HepG2 (cell line): ENCODE measurements around the gene ENTREP3. TPM values are rescaled to one million over a fixed set of nuclear protein-coding genes. Genes with fewer than 3 reads are reported as not detected.
A peak's percentile ranks its signal among the peaks of the same experiment; 100 is the strongest.

ENCODE experiments used
- BHLHE40 ChIP-seq: IDR thresholded peaks from 2 replicates; pipeline ENCODE4 v1.6.1; 2011; ENCODE audit warnings: low read length, improper control_type of control experiment
- CREB1 ChIP-seq, 2 experiments: fragments of 450-650 bp in 1 of 2; IDR thresholded peaks; 2 replicates each; pipeline ENCODE4 v1.6.1; 2016 to 2017; ENCODE audit warnings: control low read depth in 1 of 2, mild to moderate bottlenecking in 1 of 2, missing compliant biosample characterization in 1 of 2, missing genetic modification characterization in 1 of 2
- GMEB1 ChIP-seq: sonication (generic); formaldehyde crosslinking; IDR thresholded peaks from 2 replicates; pipeline ENCODE4 v1.5.1; 2020; ENCODE audit warnings: missing genetic modification reagents, mild to moderate bottlenecking, borderline replicate concordance
- GPN1 ChIP-seq: sonication (generic); formaldehyde crosslinking; IDR thresholded peaks from 2 replicates; pipeline ENCODE4 v1.5.1; 2020; ENCODE audit warnings: missing genetic modification reagents, borderline replicate concordance
- HMG20A ChIP-seq: IDR thresholded peaks from 2 replicates; pipeline ENCODE4 v1.6.1; 2016; ENCODE audit warnings: borderline replicate concordance
- IKZF5 ChIP-seq: IDR thresholded peaks from 2 replicates; pipeline ENCODE4 v1.6.1; 2018; ENCODE audit warnings: missing genetic modification reagents, mild to moderate bottlenecking, missing compliant biosample characterization
- JUND ChIP-seq: sonication (generic); formaldehyde crosslinking; IDR thresholded peaks from 2 replicates; pipeline ENCODE4 v1.8.0; 2022; ENCODE audit warnings: mild to moderate bottlenecking, missing genetic modification reagents
- KAT2B ChIP-seq: fragments of 150-350 bp; IDR thresholded peaks from 2 replicates; pipeline ENCODE4 v1.6.1; 2014; ENCODE audit warnings: low read depth, low read length, borderline replicate concordance
- MYC ChIP-seq: sonication (generic); formaldehyde crosslinking; IDR thresholded peaks from 2 replicates; pipeline ENCODE4 v1.9.0; 2021; ENCODE audit warnings: missing genetic modification reagents, borderline replicate concordance
- NFYB ChIP-seq: sonication (generic); formaldehyde crosslinking; IDR thresholded peaks from 2 replicates; pipeline ENCODE4 v1.4.0; 2020; ENCODE audit warnings: missing genetic modification reagents
- PCBP2 ChIP-seq: fragments of 200-400 bp; formaldehyde crosslinking; optimal IDR thresholded peaks from 2 replicates; pipeline ENCODE3; 2018; ENCODE audit warnings: low read length, low read depth; ENCODE audit not compliant: poor library complexity, severe bottlenecking
- SNAPC4 ChIP-seq: sonication (generic); formaldehyde crosslinking; IDR thresholded peaks from 2 replicates; pipeline ENCODE4 v1.4.0; 2020; ENCODE audit warnings: mild to moderate bottlenecking, missing genetic modification reagents
- SOX13 ChIP-seq, 3 experiments: fragments of 450-650 bp in 1 of 3; sonication (generic) in 1 of 3; formaldehyde crosslinking in 1 of 3; IDR thresholded peaks in 2 of 3; conservative IDR thresholded peaks in 1 of 3; 2 replicates each; pipeline versions ENCODE4 v1.5.0 to v1.6.1; 2016 to 2020; ENCODE audit warnings: antibody characterized with exemption in 1 of 3, mild to moderate bottlenecking in 1 of 3, missing compliant biosample characterization in 1 of 3, missing genetic modification reagents in 1 of 3, moderate library complexity in 1 of 3
- TAF1 ChIP-seq: sonication (generic); formaldehyde crosslinking; IDR thresholded peaks from 2 replicates; pipeline ENCODE4 v1.4.0; 2020; ENCODE audit warnings: missing genetic modification reagents
- ZNF260 ChIP-seq: sonication (generic); formaldehyde crosslinking; IDR thresholded peaks from 2 replicates; pipeline ENCODE4 v1.4.0; 2020; ENCODE audit warnings: missing genetic modification reagents, low read depth, mild to moderate bottlenecking, borderline replicate concordance
- ZNF577 ChIP-seq: sonication (generic); formaldehyde crosslinking; IDR thresholded peaks from 2 replicates; pipeline ENCODE4 v1.4.0; 2020; ENCODE audit warnings: mild to moderate bottlenecking, low read depth, missing genetic modification reagents, borderline replicate concordance
- ZNF772 ChIP-seq: sonication (generic); formaldehyde crosslinking; IDR thresholded peaks from 2 replicates; pipeline ENCODE4 v1.5.0; 2020; ENCODE audit warnings: mild to moderate bottlenecking, missing genetic modification reagents
- ZNF800 ChIP-seq: sonication (generic); formaldehyde crosslinking; IDR thresholded peaks from 2 replicates; pipeline ENCODE4 v1.4.0; 2020; ENCODE audit warnings: missing genetic modification reagents
- polyA plus RNA-seq, 8 experiments: library from polyadenylated mRNA; depleted of rRNA in 3 of 8; stranded (reverse) in 7 of 8; unstranded in 1 of 8; fragments of >200 nt; fragmentation: Illumina TruSeq in 4 of 8; extraction: Trizol in 4 of 8; gene quantifications; 2 replicates each; pipeline versions ENCODE4 v1.2.1 to v1.2.3, GENCODE V29; 2011 to 2016; ENCODE audit warnings: low read depth in 4 of 8, missing spikeins in 1 of 8, mixed read lengths in 1 of 8; ENCODE audit not compliant: insufficient read depth in 1 of 8
- total RNA-seq, 5 experiments: library from RNA; depleted of rRNA; stranded (reverse); fragments of >200 nt; fragmentation: Illumina TruSeq; extraction: Trizol; gene quantifications; 2 replicates each; pipeline ENCODE4 v1.2.3, GENCODE V29; 2016; ENCODE audit warnings: low read depth in 1 of 5

Gene ENTREP3
- total and polyA plus RNA-seq, 2 of the 13 experiments (the other 11 are each of a cell fraction or from before 2014, with no cell fraction given) = 4.1 to 9.9 TPM

- TF ChIP-seq SNAPC4 = no peak; the same call in 1 of the 2 replicates
- TF ChIP-seq JUND (CRISPR knock-in tag) = no peak
- TF ChIP-seq HMG20A (CRISPR knock-in tag) = no peak
- no peak for TF ChIP-seq SOX13 (IDR thresholded peaks at IDR 0.05)
- TF ChIP-seq SOX13 (CRISPR knock-in tag; conservative IDR thresholded peaks at IDR 0.05 in 1 of 2, IDR thresholded peaks at IDR 0.05 in 1 of 2) = peak in 1 of 2 experiments; percentile 28; a peak in 1 of 4 replicates
- peak; percentile 50 for TF ChIP-seq MYC (CRISPR knock-in tag)
- no peak for TF ChIP-seq PCBP2
- no peak for TF ChIP-seq NFYB (CRISPR knock-in tag)
- peak; percentile 47; the same call in 1 of the 2 replicates for TF ChIP-seq GMEB1 (CRISPR knock-in tag)
- no peak for TF ChIP-seq KAT2B
- peak; percentile 23; the same call in 1 of the 2 replicates for TF ChIP-seq IKZF5 (CRISPR knock-in tag)
- TF ChIP-seq BHLHE40 = no peak
- no peak for TF ChIP-seq ZNF260 (CRISPR knock-in tag)
- TF ChIP-seq CREB1 (IDR thresholded peaks at IDR 0.05) = no peak
- no peak for TF ChIP-seq CREB1 (CRISPR knock-in tag; IDR thresholded peaks at IDR 0.05)
- TF ChIP-seq ZNF800 (CRISPR knock-in tag) = peak; percentile 53
- no peak for TF ChIP-seq ZNF577 (CRISPR knock-in tag)
- no peak for TF ChIP-seq GPN1 (CRISPR knock-in tag)
- no peak for TF ChIP-seq TAF1 (CRISPR knock-in tag)
- TF ChIP-seq ZNF772 (CRISPR knock-in tag) = 0 out of 2 replicates have a peak, but pooled peaks have one; percentile 47
Observed at GRCh38 chr1:155250633-155251449, 4.4 kb downstream of the ENTREP3 start (continued).
